IMR-90 (cell line): ENCODE measurements around the gene RGS3. TPM values are rescaled to one million over a fixed set of nuclear protein-coding genes. Genes with fewer than 3 reads are reported as not detected.

Experiments used
- ATAC-seq: fragments of 200-7000 bp; cut with Tn5 transposase; 2 replicates; pipeline ENCODE4 v1.9.1; 2020; ENCODE audit warnings: low read depth, mild to moderate bottlenecking, moderate library complexity
- BruUV-seq: library from RNA; stranded (reverse); fragments of 400-500 nt; replicated peaks from 2 replicates; lab custom pipeline; 2021; lab: Mats Ljungman, UMichigan
- CTCF ChIA-PET: fragments of 300-600 bp; formaldehyde crosslinking; extraction: SDS; loops from one replicate; lab custom pipeline; 2021; ENCODE audit warnings: antibody characterized with exemption; lab: Yijun Ruan, JAX
- POLR2A ChIA-PET: fragments of 300-600 bp; sonication (Branson Sonifier 250); formaldehyde crosslinking; loops from one replicate; lab custom pipeline; 2022; ENCODE audit warnings: antibody characterized with exemption; ENCODE audit not compliant: unreplicated experiment; lab: Charles Lee
- DNase-seq: peaks from one replicate; pipeline ENCODE4 v3.0.0; 2013
- H2AFZ ChIP-seq: replicated peaks from 2 replicates; pipeline ENCODE3; 2013; ENCODE audit warnings: low read length, mild to moderate bottlenecking; ENCODE audit not compliant: poor library complexity
- H2AK5ac ChIP-seq: 2 replicates; pipeline ENCODE4 v1.6.1; 2013; ENCODE audit warnings: low read depth, low read length, inconsistent platforms
- H2AK9ac ChIP-seq: replicated peaks from 2 replicates; pipeline ENCODE3; 2013; ENCODE audit warnings: mild to moderate bottlenecking, low read depth, low read length, moderate library complexity; ENCODE audit not compliant: poor library complexity
- H2BK120ac ChIP-seq: 2 replicates; pipeline ENCODE4 v1.6.1; 2013; ENCODE audit warnings: low read depth, low read length, inconsistent platforms
- H2BK15ac ChIP-seq: 3 replicates; pipeline ENCODE4 v1.6.1; 2013; ENCODE audit warnings: low read depth, low read length, inconsistent platforms
- H2BK20ac ChIP-seq: 2 replicates; pipeline ENCODE4 v1.6.1; 2013; ENCODE audit warnings: low read depth, mild to moderate bottlenecking, inconsistent platforms, low read length, moderate library complexity
- H2BK5ac ChIP-seq: 2 replicates; pipeline ENCODE4 v1.6.1; 2013; ENCODE audit warnings: mild to moderate bottlenecking, low read depth, low read length, inconsistent platforms; ENCODE audit not compliant: poor library complexity, severe bottlenecking
- H3K14ac ChIP-seq: replicated peaks from 2 replicates; pipeline ENCODE4 v1.6.1; 2013; ENCODE audit warnings: low read depth, low read length, inconsistent platforms
- H3K18ac ChIP-seq: 2 replicates; pipeline ENCODE4 v1.6.1; 2013; ENCODE audit warnings: low read depth, low read length, control low read depth
- H3K23ac ChIP-seq: 2 replicates; pipeline ENCODE4 v1.6.1; 2013; ENCODE audit warnings: low read depth, low read length, inconsistent platforms
- H3K27ac ChIP-seq: 2 replicates; pipeline ENCODE4 v1.5.1; 2013; ENCODE audit warnings: mild to moderate bottlenecking, control low read depth, low read length; ENCODE audit not compliant: insufficient read depth
- H3K27me3 ChIP-seq: 2 replicates; pipeline ENCODE4 v1.6.1; 2013; ENCODE audit warnings: low read length; ENCODE audit not compliant: control insufficient read depth, insufficient read depth
- H3K36me3 ChIP-seq: 2 replicates; pipeline ENCODE4 v1.6.1; 2013; ENCODE audit warnings: low read length, mixed read lengths; ENCODE audit not compliant: control insufficient read depth, insufficient read depth
- H3K4ac ChIP-seq: 2 replicates; pipeline ENCODE4 v1.6.1; 2013; ENCODE audit warnings: low read depth, low read length, inconsistent platforms
- H3K4me1 ChIP-seq: 2 replicates; pipeline ENCODE4 v1.6.1; 2013; ENCODE audit warnings: low read length, mixed read lengths; ENCODE audit not compliant: control insufficient read depth, insufficient read depth
- H3K4me2 ChIP-seq: 2 replicates; pipeline ENCODE4 v1.6.1; 2013; ENCODE audit warnings: low read depth, mild to moderate bottlenecking, control low read depth, low read length, moderate library complexity
- H3K4me3 ChIP-seq: 2 replicates; pipeline ENCODE4 v1.5.1; 2013; ENCODE audit warnings: low read depth, mild to moderate bottlenecking, control low read depth, low read length, moderate library complexity; ENCODE audit not compliant: insufficient read depth
- H3K56ac ChIP-seq: 2 replicates; pipeline ENCODE4 v1.6.1; 2013; ENCODE audit warnings: low read length, inconsistent platforms; ENCODE audit not compliant: insufficient read depth; ENCODE audit errors: extremely low read depth
- H3K79me1 ChIP-seq, 2 experiments: 2 replicates each; pipeline ENCODE4 v1.6.1; 2013; ENCODE audit warnings: low read length in 2 of 2, inconsistent platforms in 1 of 2, low read depth in 1 of 2
- H3K9ac ChIP-seq: 2 replicates; pipeline ENCODE4 v1.6.1; 2013; ENCODE audit warnings: low read depth, low read length, control low read depth
- H3K9me1 ChIP-seq: 2 replicates; pipeline ENCODE4 v1.6.1; 2013; ENCODE audit warnings: low read length, inconsistent platforms; ENCODE audit not compliant: insufficient read depth
- H3K9me3 ChIP-seq: 2 replicates; pipeline ENCODE4 v1.6.1; 2013; ENCODE audit warnings: low read length; ENCODE audit not compliant: control insufficient read depth, insufficient read depth
- H4K20me1 ChIP-seq: 2 replicates; pipeline ENCODE4 v1.6.1; 2013; ENCODE audit warnings: low read length, inconsistent platforms; ENCODE audit not compliant: insufficient read depth
- H4K5ac ChIP-seq: 2 replicates; pipeline ENCODE4 v1.6.1; 2013; ENCODE audit warnings: mild to moderate bottlenecking, low read depth, low read length, control low read depth
- H4K8ac ChIP-seq, 2 experiments: 2 replicates each; pipeline ENCODE4 v1.6.1; 2013; ENCODE audit warnings: low read depth in 2 of 2, low read length in 2 of 2, control low read depth in 1 of 2, inconsistent platforms in 1 of 2
- H4K91ac ChIP-seq: 2 replicates; pipeline ENCODE4 v1.6.1; 2013; ENCODE audit warnings: low read depth, low read length, inconsistent platforms; ENCODE audit not compliant: insufficient read depth
- BHLHE40 ChIP-seq: fragments of 150-350 bp; IDR thresholded peaks from 2 replicates; pipeline ENCODE4 v1.6.1; 2016; ENCODE audit warnings: mild to moderate bottlenecking, low read depth, low read length
- CTCF ChIP-seq: conservative IDR thresholded peaks from 2 replicates; pipeline ENCODE4 v1.5.1; 2012; ENCODE audit warnings: mild to moderate bottlenecking, low read depth, low read length, improper control_type of control experiment
- FOS ChIP-seq: fragments of 150-350 bp; IDR thresholded peaks from 2 replicates; pipeline ENCODE4 v1.6.1; 2016; ENCODE audit warnings: low read depth, low read length
- MXI1 ChIP-seq: IDR thresholded peaks from 2 replicates; pipeline ENCODE4 v1.6.1; 2012; ENCODE audit warnings: low read depth, mild to moderate bottlenecking, low read length, moderate library complexity, borderline replicate concordance
- RAD21 ChIP-seq: IDR thresholded peaks from 2 replicates; pipeline ENCODE4 v1.6.1; 2012; ENCODE audit warnings: low read length, improper control_type of control experiment
- SMC3 ChIP-seq: fragments of 150-350 bp; IDR thresholded peaks from 2 replicates; pipeline ENCODE4 v1.6.1; 2016; ENCODE audit warnings: low read depth, mild to moderate bottlenecking, antibody characterized with exemption, low read length, moderate library complexity
- WGBS, 2 experiments: methylation state at CpG; one replicate each; pipeline versions ENCODE4 v1.1.5 to v1.1.7; 2013; ENCODE audit warnings: missing lambda C conversion rate in 2 of 2; ENCODE audit not compliant: insufficient read length in 1 of 2; ENCODE audit errors: extremely low coverage in 2 of 2; 5-methylcytosine and 5-hydroxymethylcytosine counted together
- dilution Hi-C: fragments of 300-500 bp; cut with HindIII; formaldehyde crosslinking; loops from one replicate; pipeline ENCODE4 v1.14.3; 2018; ENCODE audit warnings: low sequenced_read_pairs; ENCODE audit not compliant: unreplicated experiment
- in situ Hi-C: fragments of 300-500 bp; cut with MboI; formaldehyde crosslinking; loops from 3 replicates; pipeline ENCODE4 v1.14.3; 2019; ENCODE audit warnings: low sequenced_read_pairs, inconsistent platforms, mixed read lengths
- intact Hi-C: fragments of 100-400 bp; cut with micrococcal nuclease; formaldehyde crosslinking; loops from 2 replicates; pipeline ENCODE4 v1.10.0; 2022
- polyA plus RNA-seq, 3 experiments: library from polyadenylated mRNA; depleted of rRNA; stranded (reverse); fragments of >200 nt; gene quantifications; 2 replicates each; pipeline ENCODE4 v1.2.3, GENCODE V29; 2012; ENCODE audit warnings: low replicate concordance in 1 of 3
- total RNA-seq: library from RNA; depleted of rRNA; stranded (reverse); fragments of >200 nt; gene quantifications from 2 replicates; pipeline ENCODE4 v1.2.3, GENCODE V29; 2012

RGS3 gene
- total and polyA plus RNA-seq, 2 of the 4 experiments (the other 2 are of a cell fraction) = 51.8 to 65.6 TPM

DNA sequence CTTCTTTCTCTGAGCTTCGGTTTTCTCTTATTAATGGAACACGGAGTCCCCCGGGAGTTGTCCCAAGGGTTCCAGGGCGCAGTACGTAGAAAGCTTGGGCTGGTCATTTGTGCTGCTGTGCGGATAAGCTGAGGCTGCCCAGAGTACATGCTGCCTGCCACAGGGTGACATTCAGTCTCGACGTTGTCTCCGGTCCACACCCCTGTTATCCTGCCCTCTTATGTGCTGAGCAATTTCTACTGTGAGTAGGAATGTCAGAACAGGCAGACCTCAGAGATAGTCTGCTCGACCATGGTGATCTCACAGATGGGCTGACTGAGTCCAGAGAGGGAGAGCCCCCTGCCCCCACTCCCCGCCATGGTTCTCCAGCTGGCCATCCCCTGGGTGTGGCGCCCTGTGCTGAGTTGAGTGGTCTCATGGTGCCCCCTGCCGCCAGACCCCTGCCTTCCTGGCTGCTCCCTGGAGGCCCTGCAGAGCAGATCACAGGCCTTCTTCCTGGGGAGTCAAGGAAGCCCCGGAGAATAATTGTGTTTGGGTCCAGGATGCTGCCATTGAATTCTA, 124.0 kb downstream of the RGS3 start:
- TF ChIP-seq BHLHE40 (no peak), MXI1 (no peak), CTCF (peak; percentile 63), RAD21 (peak; percentile 77), SMC3 (peak; percentile 82), FOS (no peak)
- CTCF ChIA-PET = interaction anchor here (0.6 to 1.8 kb wide), 3 partner anchors 9 to 278 kb away, joined by 3 to 8 read pairs (median 4); no protein-coding TSS in a partner anchor
- WGBS, 2 experiments = 85% methylated on average over 6 of the region's 14 CpGs; no CpG with 5 or more reads in 1 of the 2 experiments
- H3K9me3 ChIP-seq = no peaks in the 10 kb centered on the region
- H3K9me1 ChIP-seq = 0 out of 2 replicates have a peak, but pooled peaks cover 5% of the 10 kb centered on the region
- H2AFZ ChIP-seq = peak overlapping the region; percentile 61
- H3K4me1 ChIP-seq = no peaks in the 10 kb centered on the region
- no peak overlapping the region for H3K18ac ChIP-seq
- no peak overlapping the region for H3K9ac ChIP-seq
- POLR2A ChIA-PET = no interaction called here
- no peak overlapping the region for H3K4me2 ChIP-seq
- H3K4me3 ChIP-seq = no peak overlapping the region
- H3K23ac ChIP-seq = no peak overlapping the region
- H2BK15ac ChIP-seq = 0 out of 3 replicates have a peak overlapping the region, but pooled peaks have one; percentile 52
- intact Hi-C loops (no loop called here), in situ Hi-C loops (no loop called here), dilution Hi-C loops (no loop called here)
- no TSS peak for BruUV-seq
- H2BK20ac ChIP-seq = peak overlapping the region; percentile 50
- peaks cover 0 to 14% of the 10 kb centered on the region in 2 experiments; a peak in 2 of 4 replicates for H3K79me1 ChIP-seq
- H3K27me3 ChIP-seq = no peaks in the 10 kb centered on the region
- peak overlapping the region; percentile 20 for H2BK120ac ChIP-seq
- H2AK5ac ChIP-seq = peak overlapping the region; percentile 81
- no peaks in the 10 kb centered on the region; the same call in 1 of the 2 replicates for H4K20me1 ChIP-seq
- no peak overlapping the region for H3K56ac ChIP-seq
- H2AK9ac ChIP-seq = peak overlapping the region; percentile 69
- H3K36me3 ChIP-seq = peaks cover 18% of the 10 kb centered on the region; the same call in 1 of the 2 replicates
- peak overlapping the region; percentile 40; the same call in 1 of the 2 replicates for H4K5ac ChIP-seq
- no peak overlapping the region; the same call in 1 of the 2 replicates for H3K27ac ChIP-seq
- H4K8ac ChIP-seq = peak overlapping the region; percentile 24 to 56; a peak in 2 of 4 replicates
- H3K4ac ChIP-seq = peak overlapping the region; percentile 70
- peak; percentile 75 for ATAC-seq
- DNase-seq = peak; percentile 38
- peak overlapping the region; percentile 60 for H4K91ac ChIP-seq
- no peak overlapping the region for H2BK5ac ChIP-seq
- H3K14ac ChIP-seq = peak overlapping the region; percentile 42
